ENCODE results near the gene PARD6B.

DNA sequence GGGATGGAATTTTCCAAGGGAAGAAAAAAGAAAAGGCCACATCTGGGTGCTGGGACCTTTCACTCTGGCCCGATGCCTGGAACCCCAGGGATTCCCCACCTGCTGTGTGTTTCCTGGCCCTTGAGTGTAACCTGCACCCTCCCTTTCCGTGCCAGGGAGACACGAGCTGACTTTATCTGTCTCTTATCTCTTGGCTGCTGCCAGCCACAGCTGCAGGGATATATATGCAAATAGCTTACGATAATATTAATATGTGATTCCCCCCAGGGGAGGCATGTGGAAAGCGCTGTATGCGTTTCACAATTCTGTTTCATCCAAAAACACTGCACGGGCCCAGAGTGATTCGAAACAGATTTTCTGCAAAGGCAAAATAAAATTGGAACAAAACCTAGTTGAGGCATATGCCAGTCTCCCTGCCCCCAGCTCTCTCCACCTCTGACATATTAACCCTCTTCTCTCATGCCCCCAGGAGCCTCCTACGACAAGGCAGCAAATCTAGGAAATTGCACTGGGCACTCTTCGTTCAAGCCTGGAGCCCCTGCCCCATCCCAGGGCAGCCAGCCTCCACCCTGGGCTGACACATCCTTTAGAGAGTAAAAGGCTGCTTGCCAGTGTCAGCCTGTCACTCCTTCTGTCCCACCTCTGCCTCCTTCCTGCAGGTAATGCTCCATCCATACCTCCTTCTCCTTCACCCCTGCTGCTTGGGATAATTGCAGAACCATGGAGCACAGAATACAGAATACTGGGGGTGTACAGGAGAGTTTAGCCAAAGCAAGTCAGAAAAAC, 41.3 kb upstream of the PARD6B start:
- TF ChIP-seq, protein P1, sequence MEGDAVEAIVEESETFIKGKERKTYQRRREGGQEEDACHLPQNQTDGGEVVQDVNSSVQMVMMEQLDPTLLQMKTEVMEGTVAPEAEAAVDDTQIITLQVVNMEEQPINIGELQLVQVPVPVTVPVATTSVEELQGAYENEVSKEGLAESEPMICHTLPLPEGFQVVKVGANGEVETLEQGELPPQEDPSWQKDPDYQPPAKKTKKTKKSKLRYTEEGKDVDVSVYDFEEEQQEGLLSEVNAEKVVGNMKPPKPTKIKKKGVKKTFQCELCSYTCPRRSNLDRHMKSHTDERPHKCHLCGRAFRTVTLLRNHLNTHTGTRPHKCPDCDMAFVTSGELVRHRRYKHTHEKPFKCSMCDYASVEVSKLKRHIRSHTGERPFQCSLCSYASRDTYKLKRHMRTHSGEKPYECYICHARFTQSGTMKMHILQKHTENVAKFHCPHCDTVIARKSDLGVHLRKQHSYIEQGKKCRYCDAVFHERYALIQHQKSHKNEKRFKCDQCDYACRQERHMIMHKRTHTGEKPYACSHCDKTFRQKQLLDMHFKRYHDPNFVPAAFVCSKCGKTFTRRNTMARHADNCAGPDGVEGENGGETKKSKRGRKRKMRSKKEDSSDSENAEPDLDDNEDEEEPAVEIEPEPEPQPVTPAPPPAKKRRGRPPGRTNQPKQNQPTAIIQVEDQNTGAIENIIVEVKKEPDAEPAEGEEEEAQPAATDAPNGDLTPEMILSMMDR (IDR thresholded peaks at IDR 0.05 in 4 of 5, conservative IDR thresholded peaks at IDR 0.05 in 1 of 5), result no peak
- no peak for TF ChIP-seq POLR2A (IDR thresholded peaks at IDR 0.05)

Measured in gastrocnemius medialis (tissue), 4 donors.